Rectal smooth muscle tissue (tissue), 1 donor: ENCODE data around the gene THAP7.

ENCODE experiments used
- H3K27ac ChIP-seq: one replicate; pipeline ENCODE4 v1.7.0; 2013; ENCODE audit warnings: low read depth, low read length, inconsistent platforms
- H3K27me3 ChIP-seq: one replicate; pipeline ENCODE4 v1.7.0; 2013; ENCODE audit warnings: low read length; ENCODE audit not compliant: control insufficient read depth, insufficient read depth
- H3K36me3 ChIP-seq: one replicate; pipeline ENCODE4 v1.7.0; 2013; ENCODE audit warnings: low read length; ENCODE audit not compliant: control insufficient read depth, insufficient read depth
- H3K4me1 ChIP-seq: one replicate; pipeline ENCODE4 v1.7.0; 2013; ENCODE audit warnings: low read length; ENCODE audit not compliant: control insufficient read depth, insufficient read depth
- H3K4me3 ChIP-seq: one replicate; pipeline ENCODE4 v1.7.0; 2013; ENCODE audit warnings: low read length
- H3K9ac ChIP-seq: one replicate; pipeline ENCODE4 v1.7.0; 2013; ENCODE audit warnings: low read length

Gene THAP7

DNA sequence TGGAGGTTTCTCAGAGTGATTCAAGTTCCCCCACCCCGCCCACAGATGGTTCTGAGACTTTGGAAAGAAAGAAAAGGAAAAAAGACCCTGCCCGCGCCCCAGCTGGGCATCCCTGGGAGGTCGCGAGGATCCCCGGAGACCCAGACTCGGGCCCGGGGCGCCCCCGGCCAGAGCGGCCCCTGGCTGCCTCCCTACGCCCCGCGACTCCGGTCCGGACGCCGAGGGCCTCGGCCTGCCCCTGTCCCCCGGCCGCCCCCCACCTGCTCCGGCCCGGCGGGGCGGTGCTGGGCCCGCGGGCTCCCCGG, 37.2 kb downstream of the THAP7 start:
- Histone ChIP-seq H3K36me3 (no peaks in the 10 kb centered on the region), H3K4me3 (peak overlapping the region; percentile 30), H3K9ac (no peak overlapping the region), H3K4me1 (no peaks in the 10 kb centered on the region), H3K27me3 (no peaks in the 10 kb centered on the region), H3K27ac (no peak overlapping the region)

- H3K27ac ChIP-seq: no peak overlapping the region
- H3K4me1 ChIP-seq: no peaks in the 10 kb centered on the region
- peak overlapping the region; percentile 30 for H3K4me3 ChIP-seq
- H3K36me3 ChIP-seq: no peaks in the 10 kb centered on the region
- H3K27me3 ChIP-seq: no peaks in the 10 kb centered on the region
- no peak overlapping the region for H3K9ac ChIP-seq
These were observed 37.7 kb downstream of the THAP7 start for GRCh38 chr22:20964090-20964798.

DNA sequence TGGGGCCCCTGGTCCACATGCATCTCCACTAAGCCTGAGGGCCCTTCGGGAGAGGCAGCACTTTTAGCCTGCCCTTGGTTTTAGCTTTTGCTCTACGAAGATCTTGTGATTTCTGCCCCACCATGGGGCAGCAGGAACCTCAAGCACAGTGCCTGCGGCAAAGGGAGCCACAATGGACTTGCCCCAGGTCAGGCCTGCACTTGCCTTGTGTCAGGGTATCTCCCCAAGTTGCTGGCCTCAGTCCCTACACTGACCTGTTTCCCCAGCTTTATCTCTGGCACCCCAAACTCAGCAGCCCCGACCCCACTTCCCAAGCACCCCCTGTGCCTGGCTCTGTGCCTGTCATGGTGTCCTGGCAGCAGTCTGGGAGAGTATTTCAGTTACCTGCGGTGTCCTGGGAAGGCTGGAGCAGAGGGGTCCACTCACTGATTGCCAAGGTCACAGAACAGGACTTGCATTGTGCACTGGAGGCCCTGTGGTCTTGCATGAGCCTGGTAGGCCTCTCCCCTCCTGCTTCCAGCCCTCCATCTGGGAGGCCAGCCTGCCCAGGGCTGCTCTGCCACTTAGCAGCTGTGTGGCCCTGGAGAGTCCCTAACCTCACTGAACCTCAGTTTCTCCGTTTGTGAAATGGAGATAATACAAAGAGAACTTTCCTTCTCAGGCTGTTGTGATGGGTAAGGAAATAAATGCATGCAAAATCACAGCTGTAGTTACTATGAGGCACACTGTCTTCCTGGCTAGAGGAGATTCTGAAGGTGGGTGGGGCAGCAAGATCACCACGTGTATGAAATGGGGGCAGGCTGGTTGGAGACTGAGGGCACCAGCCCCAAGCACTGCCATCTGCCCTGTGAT, 38.5 kb downstream of the THAP7 start:
- H3K4me1 ChIP-seq: no peaks in the 10 kb centered on the region
- no peaks in the 10 kb centered on the region for H3K27me3 ChIP-seq
- no peak overlapping the region for H3K4me3 ChIP-seq
- no peaks in the 10 kb centered on the region for H3K36me3 ChIP-seq
- H3K9ac ChIP-seq: no peak overlapping the region
- no peak overlapping the region for H3K27ac ChIP-seq

GRCh38 chr22:20962491-20962945, 39.4 kb downstream of the THAP7 start:
- no peaks in the 10 kb centered on the region for H3K4me1 ChIP-seq
- no peak overlapping the region for H3K9ac ChIP-seq
- no peaks in the 10 kb centered on the region for H3K36me3 ChIP-seq
- no peak overlapping the region for H3K4me3 ChIP-seq
- no peaks in the 10 kb centered on the region for H3K27me3 ChIP-seq
- H3K27ac ChIP-seq: no peak overlapping the region

DNA sequence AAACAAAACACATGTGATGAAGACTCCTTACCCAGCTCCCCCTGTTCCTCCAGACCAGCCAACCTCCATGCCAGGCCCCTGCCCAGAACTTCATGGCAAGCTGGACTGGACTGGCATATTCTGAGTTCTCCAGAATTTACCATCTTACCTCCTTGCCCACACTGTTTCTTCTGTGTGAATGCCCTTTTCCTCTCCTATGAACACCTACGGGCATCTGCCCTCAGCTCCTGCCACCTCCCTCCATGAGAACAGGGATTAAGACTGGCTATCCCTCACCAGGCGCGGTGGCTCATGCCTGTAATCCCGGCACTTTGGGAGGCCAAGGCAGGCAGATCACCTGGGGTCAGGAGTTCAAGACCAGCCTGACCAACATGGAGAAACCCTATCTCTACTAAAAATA, 41.3 kb downstream of the THAP7 start:
- no peak overlapping the region for H3K4me3 ChIP-seq

DNA sequence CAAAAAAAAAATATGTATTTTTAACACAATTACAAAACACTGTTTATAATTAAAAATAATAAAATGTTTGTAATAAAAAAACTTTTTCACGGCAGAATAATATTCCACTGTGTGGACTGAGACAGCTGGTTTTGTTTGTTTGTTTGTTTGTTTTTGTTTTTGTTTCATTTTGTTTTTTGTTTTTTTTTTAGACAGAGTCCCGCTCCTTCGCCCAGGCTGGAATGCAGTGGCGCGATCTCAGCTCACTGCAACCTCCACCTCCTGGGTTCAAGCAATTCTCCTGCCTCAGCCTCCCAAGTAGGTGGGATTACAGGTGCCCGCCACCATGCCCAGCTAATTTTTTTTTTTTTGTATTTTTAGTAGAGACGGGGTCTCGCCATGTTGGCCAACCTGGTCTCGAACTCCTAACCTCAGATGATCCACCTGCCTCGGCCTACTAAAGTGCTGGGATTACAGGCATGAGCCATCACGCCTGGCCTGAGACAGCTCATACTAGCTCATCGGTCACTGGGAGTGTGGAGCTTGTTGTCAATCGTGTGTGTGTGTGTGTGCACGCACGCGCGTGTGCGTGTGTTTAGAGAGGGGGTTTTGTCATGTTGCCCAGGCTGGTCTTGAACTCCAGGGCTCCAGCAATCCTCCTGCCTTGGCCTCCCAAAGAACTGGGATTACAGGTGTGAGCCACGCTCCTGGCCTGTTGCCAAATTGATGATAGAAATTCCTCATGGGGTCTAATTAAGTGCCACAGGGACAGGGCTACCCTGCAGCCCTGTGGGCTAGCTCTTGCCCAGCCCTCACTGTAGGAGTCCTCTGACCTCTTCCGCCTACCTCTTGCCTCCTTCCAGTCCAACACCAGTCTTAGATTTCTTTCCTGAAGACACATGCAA, 42.1 kb downstream of the THAP7 start:
- Histone ChIP-seq H3K9ac (no peak overlapping the region), H3K4me1 (no peaks in the 10 kb centered on the region)

More for the DNA sequence above, 41.3 kb downstream of the THAP7 start:
- H3K9ac ChIP-seq: no peak overlapping the region
- H3K27ac ChIP-seq: no peak overlapping the region
- H3K27me3 ChIP-seq: no peaks in the 10 kb centered on the region
- H3K4me1 ChIP-seq: no peaks in the 10 kb centered on the region
- no peaks in the 10 kb centered on the region for H3K36me3 ChIP-seq

DNA sequence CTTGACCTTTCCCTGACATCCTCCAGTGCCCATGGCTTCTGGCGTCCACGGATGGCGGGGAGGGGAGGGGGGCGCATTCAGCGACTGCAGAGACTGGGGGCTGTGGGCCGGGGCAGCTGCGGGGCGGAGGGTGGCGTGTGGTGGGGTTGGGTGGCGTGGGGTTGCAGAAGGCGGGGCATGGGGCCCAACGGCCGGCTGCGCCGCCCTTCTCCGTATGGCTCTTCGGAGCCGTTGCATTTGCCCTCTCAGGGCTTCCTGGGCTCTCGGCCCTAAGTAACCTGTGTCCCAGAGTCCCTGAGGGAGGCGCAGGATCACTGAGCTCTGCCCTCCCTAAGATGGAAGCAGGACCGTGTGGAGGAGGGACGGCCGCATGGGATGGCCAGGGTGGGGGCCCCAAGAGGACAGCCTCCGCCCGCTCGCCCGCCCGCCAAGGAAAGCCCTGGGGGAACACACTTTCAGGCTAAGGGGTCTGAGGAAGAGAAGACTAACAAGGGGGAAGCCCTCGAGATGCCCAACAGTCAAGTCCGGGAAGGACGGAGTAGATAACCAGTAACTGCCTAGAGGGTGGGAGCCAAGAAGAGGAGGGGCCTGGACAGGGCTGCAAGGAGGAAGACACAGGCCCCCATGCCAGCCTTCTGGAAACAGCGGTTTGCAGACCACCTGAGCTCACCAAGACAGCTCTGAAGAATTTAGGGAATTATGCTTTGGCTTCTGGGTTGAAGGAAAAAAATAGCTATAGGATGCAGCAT, 44.1 kb downstream of the THAP7 start:
- Histone ChIP-seq H3K4me1 (no peaks in the 10 kb centered on the region), H3K9ac (peak overlapping the region; percentile 57), H3K27ac (no peak overlapping the region), H3K36me3 (no peaks in the 10 kb centered on the region), H3K27me3 (no peaks in the 10 kb centered on the region), H3K4me3 (peak overlapping the region; percentile 88)

More for the DNA sequence above, 42.1 kb downstream of the THAP7 start:
- no peaks in the 10 kb centered on the region for H3K27me3 ChIP-seq
- no peaks in the 10 kb centered on the region for H3K36me3 ChIP-seq
- H3K27ac ChIP-seq: no peak overlapping the region
- H3K4me3 ChIP-seq: no peak overlapping the region

DNA sequence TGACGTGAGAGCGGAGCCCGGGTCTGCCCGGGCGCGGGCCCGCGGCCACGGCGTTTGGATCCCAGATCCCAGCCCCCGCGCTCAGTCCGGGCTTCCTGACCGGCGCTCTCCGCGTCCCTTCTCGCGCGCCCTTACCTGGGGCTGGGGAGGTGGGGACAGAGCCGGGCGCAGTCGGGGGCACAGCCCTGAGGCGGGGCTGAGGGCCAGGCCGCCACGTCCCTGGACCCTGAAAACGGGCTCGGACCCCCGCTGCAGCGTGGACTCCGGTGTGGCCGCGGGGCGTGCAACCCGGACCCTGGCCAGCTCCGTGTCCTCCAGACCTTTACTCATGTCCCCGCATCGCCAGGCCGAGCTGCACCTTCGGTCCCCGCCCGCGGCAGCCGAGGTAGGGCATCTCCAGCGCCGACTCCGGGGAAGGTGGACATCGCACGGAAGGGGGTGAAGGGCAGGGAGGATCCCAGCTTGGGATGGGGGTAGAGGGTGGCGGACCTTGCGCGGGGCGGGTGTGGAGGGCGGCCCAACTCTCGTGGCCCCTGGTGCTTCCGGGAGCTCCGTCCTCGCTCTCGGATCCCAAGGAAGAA, 44.7 kb downstream of the THAP7 start:
- Histone ChIP-seq H3K9ac (peak overlapping the region; percentile 57), H3K36me3 (peaks cover 4% of the 10 kb centered on the region), H3K27me3 (no peaks in the 10 kb centered on the region), H3K4me3 (peak overlapping the region; percentile 88), H3K4me1 (no peaks in the 10 kb centered on the region), H3K27ac (peak overlapping the region; percentile 32)

GRCh38 chr22:20956258-20957101, 45.4 kb downstream of the THAP7 start:
- H3K9ac ChIP-seq: peak overlapping the region; percentile 57
- H3K27ac ChIP-seq: peak overlapping the region; percentile 32
- H3K27me3 ChIP-seq: no peaks in the 10 kb centered on the region
- H3K36me3 ChIP-seq: peaks cover 6% of the 10 kb centered on the region
- H3K4me3 ChIP-seq: peak overlapping the region; percentile 88
- H3K4me1 ChIP-seq: no peaks in the 10 kb centered on the region

GRCh38 chr22:20955548-20955947, 46.4 kb downstream of the THAP7 start:
- Histone ChIP-seq H3K4me1 (no peaks in the 10 kb centered on the region), H3K27ac (no peak overlapping the region), H3K4me3 (no peak overlapping the region), H3K27me3 (no peaks in the 10 kb centered on the region), H3K9ac (no peak overlapping the region), H3K36me3 (peaks cover 6% of the 10 kb centered on the region)
